ENCODE results near the gene TEAD4.
"Not testable (repeated sequence)": the region's sequence is repeated elsewhere in the genome, so short reads cannot be mapped to it uniquely, and the experiment has no call there.

The TEAD4 gene

DNA sequence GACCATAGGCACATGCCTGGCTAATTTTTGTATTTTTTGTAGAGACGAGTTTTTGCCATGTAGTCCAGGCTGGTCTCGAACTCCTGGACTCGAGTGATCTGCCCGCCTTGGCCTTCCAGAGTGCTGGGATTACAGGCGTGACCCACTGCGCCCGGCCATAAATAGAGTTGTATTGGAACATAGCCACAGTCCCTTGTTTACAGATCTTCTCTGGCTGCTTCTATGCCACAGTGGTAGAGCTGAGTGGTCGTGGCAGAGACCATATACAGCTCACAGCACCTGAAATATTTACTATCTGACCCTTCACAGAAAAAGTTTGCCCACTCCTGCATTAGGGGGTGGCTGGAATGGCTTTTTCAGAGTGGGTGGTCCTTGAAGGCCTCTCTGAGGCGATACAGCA, 90.0 kb downstream of the TEAD4 start:
- H3K9ac ChIP-seq (ENCODE audit: low read length), result no peak overlapping the region
- H3K4me1 ChIP-seq (ENCODE audit: control insufficient read depth, insufficient read depth, low read length), result no peaks in the 10 kb centered on the region
- H3K4me3 ChIP-seq (ENCODE audit: low read length), result no peak overlapping the region
- H3K36me3 ChIP-seq (ENCODE audit: control insufficient read depth, insufficient read depth, low read length), result no peaks in the 10 kb centered on the region
- H3K27me3 ChIP-seq (ENCODE audit: control insufficient read depth, insufficient read depth, low read length), result peaks cover 4% of the 10 kb centered on the region
- H3K27ac ChIP-seq (ENCODE audit: low read depth, low read length), result no peak overlapping the region

- Histone ChIP-seq H3K4me3 (ENCODE audit: low read length) (no peak overlapping the region), H3K4me1 (ENCODE audit: control insufficient read depth, insufficient read depth, low read length) (peaks cover 2% of the 10 kb centered on the region), H3K27me3 (ENCODE audit: control insufficient read depth, insufficient read depth, low read length) (peaks cover 4% of the 10 kb centered on the region), H3K27ac (ENCODE audit: low read depth, low read length) (no peak overlapping the region), H3K9ac (ENCODE audit: low read length) (no peak overlapping the region), H3K36me3 (ENCODE audit: control insufficient read depth, insufficient read depth, low read length) (no peaks in the 10 kb centered on the region)
Observed at GRCh38 chr12:3049611-3050249, 90.5 kb downstream of the TEAD4 start.

DNA sequence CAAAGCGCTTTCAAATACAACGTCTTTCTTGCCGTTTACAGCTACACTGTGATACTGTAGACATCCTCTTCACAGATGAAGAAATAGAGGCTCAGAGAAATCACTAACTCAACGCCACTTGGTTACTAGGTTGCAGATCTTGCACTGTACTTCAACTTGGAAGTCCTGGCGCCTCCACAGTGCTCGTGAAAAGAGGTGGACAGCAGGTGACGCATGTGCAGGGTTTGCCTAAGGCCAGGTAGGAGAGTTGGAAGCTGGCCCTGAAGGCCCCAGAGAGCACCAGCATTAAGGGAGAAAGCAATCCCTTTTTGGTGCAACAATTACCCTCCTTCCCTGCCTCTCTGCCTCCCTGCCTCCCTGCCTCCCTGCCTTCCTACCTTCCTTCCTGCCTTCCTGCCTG, 95.2 kb downstream of the TEAD4 start:
- Histone ChIP-seq H3K27ac (ENCODE audit: low read depth, low read length) (no peak overlapping the region), H3K9ac (ENCODE audit: low read length) (no peak overlapping the region), H3K27me3 (ENCODE audit: control insufficient read depth, insufficient read depth, low read length) (peaks cover 4% of the 10 kb centered on the region), H3K36me3 (ENCODE audit: control insufficient read depth, insufficient read depth, low read length) (no peaks in the 10 kb centered on the region), H3K4me1 (ENCODE audit: control insufficient read depth, insufficient read depth, low read length) (peaks cover 7% of the 10 kb centered on the region), H3K4me3 (ENCODE audit: low read length) (no peak overlapping the region)

GRCh38 chr12:3055026-3055703, 96.0 kb downstream of the TEAD4 start:
- no peaks in the 10 kb centered on the region for H3K36me3 ChIP-seq (ENCODE audit: control insufficient read depth, insufficient read depth, low read length)
- H3K27ac ChIP-seq (ENCODE audit: low read depth, low read length), result peak overlapping the region; percentile 68
- H3K4me3 ChIP-seq (ENCODE audit: low read length), result no peak overlapping the region
- peaks cover 7% of the 10 kb centered on the region for H3K4me1 ChIP-seq (ENCODE audit: control insufficient read depth, insufficient read depth, low read length)
- peaks cover under 1% of the 10 kb centered on the region for H3K27me3 ChIP-seq (ENCODE audit: control insufficient read depth, insufficient read depth, low read length)
- H3K9ac ChIP-seq (ENCODE audit: low read length), result no peak overlapping the region

DNA sequence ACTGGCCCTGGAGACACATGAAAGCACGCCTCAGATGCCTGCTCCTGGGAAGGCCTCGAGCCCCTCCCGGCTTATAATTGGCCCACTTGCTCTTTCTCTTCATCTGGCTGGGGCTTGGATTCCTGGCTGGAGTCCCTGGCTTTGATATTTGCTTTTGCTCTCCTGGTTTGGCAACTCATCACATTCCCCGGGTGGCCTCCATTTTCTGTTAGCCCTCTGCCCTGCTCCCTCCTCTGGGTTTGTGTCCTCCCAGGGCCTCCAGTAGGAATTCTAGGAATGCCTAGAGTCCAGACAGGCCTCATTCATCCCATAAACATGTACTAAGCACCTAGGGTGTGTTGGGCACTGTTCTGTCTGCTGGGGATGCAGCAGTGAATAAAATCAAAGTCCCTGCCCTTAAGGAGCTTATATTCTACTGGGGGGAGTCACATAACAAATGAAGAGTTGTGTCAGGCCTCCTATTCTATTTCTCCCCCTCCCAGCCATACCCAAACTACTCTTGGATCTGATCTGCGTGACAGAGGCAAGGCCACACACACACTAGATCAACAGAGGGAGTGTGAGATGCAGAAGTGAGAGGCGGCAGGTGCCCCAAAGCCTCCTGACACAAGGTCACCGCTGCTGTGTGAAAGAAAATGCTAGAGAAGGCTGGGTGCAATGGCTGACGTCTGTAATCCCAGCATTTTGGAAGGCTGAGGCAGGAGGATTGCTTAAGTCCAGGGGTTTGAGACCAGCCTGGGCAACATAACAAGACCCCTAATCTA, 96.7 kb downstream of the TEAD4 start:
- H3K27me3 ChIP-seq (ENCODE audit: control insufficient read depth, insufficient read depth, low read length), result no peaks in the 10 kb centered on the region
- H3K27ac ChIP-seq (ENCODE audit: low read depth, low read length), result peak overlapping the region; percentile 68
- H3K36me3 ChIP-seq (ENCODE audit: control insufficient read depth, insufficient read depth, low read length), result no peaks in the 10 kb centered on the region
- H3K9ac ChIP-seq (ENCODE audit: low read length), result no peak overlapping the region
- peaks cover 7% of the 10 kb centered on the region for H3K4me1 ChIP-seq (ENCODE audit: control insufficient read depth, insufficient read depth, low read length)
- no peak overlapping the region for H3K4me3 ChIP-seq (ENCODE audit: low read length)

DNA sequence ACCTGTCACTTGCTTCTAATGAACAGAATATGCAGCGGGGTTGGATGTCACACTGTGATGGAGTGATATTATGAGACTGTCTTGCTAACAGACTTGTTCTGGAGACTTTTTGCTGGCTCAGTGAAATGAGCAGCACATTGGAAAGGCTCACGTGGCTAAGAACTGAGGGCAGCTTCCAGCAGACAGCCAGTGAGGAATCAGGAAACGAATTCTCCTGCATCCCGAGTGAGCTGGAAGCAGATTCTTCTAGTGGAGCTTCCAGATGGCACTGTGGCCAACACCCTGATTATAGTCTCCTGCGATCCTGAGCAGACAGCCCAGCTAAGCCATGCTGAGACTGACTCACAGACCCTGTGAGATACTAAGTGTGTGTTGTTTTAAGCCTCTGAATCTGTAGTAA, 101.9 kb downstream of the TEAD4 start:
- Histone ChIP-seq H3K4me3 (ENCODE audit: low read length) (no peak overlapping the region), H3K27me3 (ENCODE audit: control insufficient read depth, insufficient read depth, low read length) (no peaks in the 10 kb centered on the region), H3K4me1 (ENCODE audit: control insufficient read depth, insufficient read depth, low read length) (no peaks in the 10 kb centered on the region), H3K27ac (ENCODE audit: low read depth, low read length) (no peak overlapping the region), H3K9ac (ENCODE audit: low read length) (no peak overlapping the region), H3K36me3 (ENCODE audit: control insufficient read depth, insufficient read depth, low read length) (no peaks in the 10 kb centered on the region)

GRCh38 chr12:3061501-3062215, 102.5 kb downstream of the TEAD4 start:
- no peaks in the 10 kb centered on the region for H3K36me3 ChIP-seq (ENCODE audit: control insufficient read depth, insufficient read depth, low read length)
- no peak overlapping the region for H3K9ac ChIP-seq (ENCODE audit: low read length)
- H3K27me3 ChIP-seq (ENCODE audit: control insufficient read depth, insufficient read depth, low read length), result no peaks in the 10 kb centered on the region
- H3K4me3 ChIP-seq (ENCODE audit: low read length), result no peak overlapping the region
- no peak overlapping the region for H3K27ac ChIP-seq (ENCODE audit: low read depth, low read length)
- H3K4me1 ChIP-seq (ENCODE audit: control insufficient read depth, insufficient read depth, low read length), result no peaks in the 10 kb centered on the region

GRCh38 chr12:3065300-3065699, 106.1 kb downstream of the TEAD4 start:
- Histone ChIP-seq H3K4me1 (ENCODE audit: control insufficient read depth, insufficient read depth, low read length) (peaks cover 5% of the 10 kb centered on the region), H3K27ac (ENCODE audit: low read depth, low read length) (no peak overlapping the region), H3K27me3 (ENCODE audit: control insufficient read depth, insufficient read depth, low read length) (no peaks in the 10 kb centered on the region), H3K9ac (ENCODE audit: low read length) (no peak overlapping the region), H3K4me3 (ENCODE audit: low read length) (no peak overlapping the region), H3K36me3 (ENCODE audit: control insufficient read depth, insufficient read depth, low read length) (no peaks in the 10 kb centered on the region)

GRCh38 chr12:3065846-3066245, 106.6 kb downstream of the TEAD4 start:
- not testable (repeated sequence) for H3K4me3 ChIP-seq (ENCODE audit: low read length); H3K4me1 ChIP-seq (ENCODE audit: control insufficient read depth, insufficient read depth, low read length); H3K27me3 ChIP-seq (ENCODE audit: control insufficient read depth, insufficient read depth, low read length); H3K27ac ChIP-seq (ENCODE audit: low read depth, low read length); H3K36me3 ChIP-seq (ENCODE audit: control insufficient read depth, insufficient read depth, low read length); H3K9ac ChIP-seq (ENCODE audit: low read length)

DNA sequence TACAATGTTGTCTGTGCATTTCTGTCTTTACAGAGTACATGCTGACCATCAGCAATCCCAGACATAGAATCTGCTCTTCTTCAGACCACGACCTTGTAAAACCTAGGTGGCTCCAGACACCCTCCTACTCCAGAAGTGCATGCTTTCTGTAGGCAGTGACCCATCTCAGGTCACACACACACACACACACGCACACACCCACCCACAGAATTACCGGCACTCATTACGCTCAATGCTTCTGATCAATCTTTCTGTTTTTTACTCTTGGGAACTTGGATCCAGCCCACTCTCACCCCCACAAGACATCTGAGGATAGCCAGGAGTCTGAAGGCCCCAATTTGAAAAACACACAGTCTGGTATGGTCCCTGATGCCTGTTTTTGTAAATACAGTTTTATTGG, 110.5 kb downstream of the TEAD4 start:
- peaks cover 8% of the 10 kb centered on the region for H3K4me1 ChIP-seq (ENCODE audit: control insufficient read depth, insufficient read depth, low read length)
- no peaks in the 10 kb centered on the region for H3K36me3 ChIP-seq (ENCODE audit: control insufficient read depth, insufficient read depth, low read length)
- H3K4me3 ChIP-seq (ENCODE audit: low read length), result no peak overlapping the region
- H3K27ac ChIP-seq (ENCODE audit: low read depth, low read length), result no peak overlapping the region
- no peaks in the 10 kb centered on the region for H3K27me3 ChIP-seq (ENCODE audit: control insufficient read depth, insufficient read depth, low read length)
- no peak overlapping the region for H3K9ac ChIP-seq (ENCODE audit: low read length)

- H3K4me3 ChIP-seq (ENCODE audit: low read length), result no peak overlapping the region
- H3K27ac ChIP-seq (ENCODE audit: low read depth, low read length), result no peak overlapping the region
- H3K36me3 ChIP-seq (ENCODE audit: control insufficient read depth, insufficient read depth, low read length), result no peaks in the 10 kb centered on the region
- H3K9ac ChIP-seq (ENCODE audit: low read length), result no peak overlapping the region
- H3K27me3 ChIP-seq (ENCODE audit: control insufficient read depth, insufficient read depth, low read length), result no peaks in the 10 kb centered on the region
- H3K4me1 ChIP-seq (ENCODE audit: control insufficient read depth, insufficient read depth, low read length), result peaks cover 8% of the 10 kb centered on the region
Observed at GRCh38 chr12:3071107-3071506, 111.9 kb downstream of the TEAD4 start.

DNA sequence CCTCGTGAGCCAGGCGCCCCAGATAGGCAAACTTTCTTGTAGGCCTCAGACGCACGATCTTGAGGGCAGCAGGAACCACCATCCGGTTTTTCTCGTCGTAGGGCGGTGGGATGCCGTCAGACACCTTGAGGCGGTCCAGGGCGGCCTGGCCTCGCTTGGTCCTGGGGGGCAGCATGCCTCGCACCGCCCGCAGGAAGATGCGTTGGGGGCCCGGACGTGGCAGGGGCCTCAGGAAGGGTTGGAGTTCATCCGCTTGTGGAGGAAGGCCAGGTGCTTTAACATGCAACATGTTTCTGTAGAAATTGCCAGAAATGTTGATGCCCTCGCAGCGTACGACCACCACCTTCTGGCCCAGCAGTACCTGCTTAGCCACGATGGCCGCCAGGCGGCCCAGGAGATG, 112.5 kb downstream of the TEAD4 start:
- H3K27me3 ChIP-seq (ENCODE audit: control insufficient read depth, insufficient read depth, low read length), result no peaks in the 10 kb centered on the region
- H3K4me3 ChIP-seq (ENCODE audit: low read length), result no peak overlapping the region
- H3K9ac ChIP-seq (ENCODE audit: low read length), result no peak overlapping the region
- no peaks in the 10 kb centered on the region for H3K36me3 ChIP-seq (ENCODE audit: control insufficient read depth, insufficient read depth, low read length)
- no peak overlapping the region for H3K27ac ChIP-seq (ENCODE audit: low read depth, low read length)
- peaks cover 11% of the 10 kb centered on the region for H3K4me1 ChIP-seq (ENCODE audit: control insufficient read depth, insufficient read depth, low read length)

All from rectal smooth muscle tissue (tissue), 1 donor.